HCT116 (cell line): ENCODE measurements around the gene DARS1. TPM values are rescaled to one million over a fixed set of nuclear protein-coding genes. Genes with fewer than 3 reads are reported as not detected.

Source experiments
- ATAC-seq: fragments of 200-7000 bp; cut with Tn5 transposase; 2 replicates; pipeline ENCODE4 v1.9.1; 2020; ENCODE audit warnings: mild to moderate bottlenecking, moderate library complexity
- BruUV-seq: library from RNA; stranded (reverse); fragments of 400-500 nt; replicated peaks from 2 replicates; lab custom pipeline; 2021; lab: Mats Ljungman, UMichigan
- CTCF ChIA-PET: fragments of 300-600 bp; sonication (Branson Sonifier 250); formaldehyde crosslinking; loops from one replicate; lab custom pipeline; 2021; ENCODE audit warnings: antibody characterized with exemption; lab: Charles Lee
- POLR2A ChIA-PET: fragments of 300-600, 350-600 bp; sonication (Branson Sonifier 250); formaldehyde crosslinking; loops from one replicate; lab custom pipeline; 2021; ENCODE audit warnings: antibody characterized with exemption; lab: Charles Lee
- RAD21 ChIA-PET, 2 experiments: fragments of 300-600 bp; sonication (Branson Sonifier 250); formaldehyde crosslinking; loops; one replicate each; lab custom pipeline; 2023; ENCODE audit warnings: low total read pairs in 2 of 2; ENCODE audit not compliant: uncharacterized antibody in 2 of 2, unreplicated experiment in 2 of 2, low non-redundant PET in 1 of 2; lab: Charles Lee
- DNase-seq: peaks from one replicate; pipeline ENCODE4 v3.0.0-alpha.2; 2010; ENCODE audit warnings: low read depth, low spot score
- H2AFZ ChIP-seq: fragments of 200-600 bp; shearing (Covaris generic), sonication (generic); 2 replicates; pipeline ENCODE4 v1.6.1; 2017; ENCODE audit warnings: low read depth, mixed run types, mixed read lengths, antibody characterized with exemption, low read length; ENCODE audit not compliant: poor library complexity, severe bottlenecking
- H3K27ac ChIP-seq: 2 replicates; pipeline ENCODE4 v1.5.1; 2012; ENCODE audit warnings: low read depth, low read length
- H3K27me3 ChIP-seq: fragments of 200-600 bp; sonication (generic); 2 replicates; pipeline ENCODE4 v1.6.1; 2016; ENCODE audit warnings: mixed run types, low read length, mixed read lengths; ENCODE audit not compliant: insufficient read depth
- H3K36me3 ChIP-seq, 2 experiments: fragments of 200-500 bp in 1 of 2; fragments of 200-600 bp in 1 of 2; sonication (Bioruptor generic) in 1 of 2; sonication (generic) in 1 of 2; 2 replicates each; pipeline versions ENCODE4 v1.5.1 to v1.6.1; 2014 to 2016; ENCODE audit warnings: low read length in 2 of 2, inconsistent platforms in 1 of 2, mixed read lengths in 1 of 2, mixed run types in 1 of 2; ENCODE audit not compliant: insufficient read depth in 2 of 2, control insufficient read depth in 1 of 2
- H3K4me1 ChIP-seq, 2 experiments: fragments of 200-600 bp in 1 of 2; sonication (generic) in 1 of 2; 2 replicates each; pipeline versions ENCODE4 v1.5.1 to v1.6.1; 2012 to 2017; ENCODE audit warnings: low read length in 2 of 2, inconsistent platforms in 1 of 2, mild to moderate bottlenecking in 1 of 2, mixed read lengths in 1 of 2, mixed run types in 1 of 2, moderate library complexity in 1 of 2; ENCODE audit not compliant: insufficient read depth in 2 of 2, control insufficient read depth in 1 of 2
- H3K4me2 ChIP-seq: fragments of 200-600 bp; sonication (generic); 2 replicates; pipeline ENCODE4 v1.6.1; 2017; ENCODE audit warnings: mixed run types, low read length, mixed read lengths
- H3K4me3 ChIP-seq, 2 experiments: fragments of 200-600 bp in 1 of 2; sonication (generic) in 1 of 2; replicated peaks in 1 of 2; 2 replicates each; pipeline ENCODE4 v1.5.1; 2011 to 2016; ENCODE audit warnings: low read length in 2 of 2, control low read depth in 1 of 2, low read depth in 1 of 2, mild to moderate bottlenecking in 1 of 2, mixed read lengths in 1 of 2, mixed run types in 1 of 2
- H3K79me2 ChIP-seq: fragments of 200-600 bp; sonication (generic); 2 replicates; pipeline ENCODE4 v1.6.1; 2017; ENCODE audit warnings: mild to moderate bottlenecking, mixed run types, low read length, moderate library complexity, mixed read lengths; ENCODE audit not compliant: insufficient read depth
- H3K9ac ChIP-seq: fragments of 200-600 bp; sonication (generic); 2 replicates; pipeline ENCODE4 v1.6.1; 2016; ENCODE audit warnings: low read length, mixed read lengths
- H3K9me2 ChIP-seq: fragments of 200-600 bp; sonication (generic), shearing (Covaris generic); 2 replicates; pipeline ENCODE4 v1.6.1; 2017; ENCODE audit warnings: mixed run types, mild to moderate bottlenecking, moderate library complexity; ENCODE audit not compliant: insufficient read depth
- H3K9me3 ChIP-seq, 2 experiments: fragments of 200-500 bp in 1 of 2; fragments of 200-600 bp in 1 of 2; sonication (Bioruptor generic) in 1 of 2; sonication (generic) in 1 of 2; 2 replicates each; pipeline ENCODE4 v1.6.1; 2014 to 2017; ENCODE audit warnings: low read length in 2 of 2, mixed read lengths in 2 of 2, inconsistent platforms in 1 of 2, low read depth in 1 of 2, mild to moderate bottlenecking in 1 of 2, mixed run types in 1 of 2, moderate library complexity in 1 of 2; ENCODE audit not compliant: control insufficient read depth in 1 of 2, insufficient read depth in 1 of 2
- H4K20me1 ChIP-seq: fragments of 200-600 bp; sonication (generic), shearing (Covaris generic); 2 replicates; pipeline ENCODE4 v1.6.1; 2017; ENCODE audit warnings: mixed run types, mild to moderate bottlenecking, moderate library complexity; ENCODE audit not compliant: insufficient read depth
- CEBPB ChIP-seq: IDR thresholded peaks from 2 replicates; pipeline ENCODE4 v1.6.1; 2012; ENCODE audit warnings: low read depth
- EZH2 ChIP-seq: fragments of 200-600 bp; sonication (generic); IDR thresholded peaks from 2 replicates; pipeline ENCODE4 v1.6.1; 2017; ENCODE audit warnings: antibody characterized with exemption, mixed run types
- EZH2phosphoT487 ChIP-seq: fragments of 200-600 bp; IDR thresholded peaks from 2 replicates; pipeline ENCODE4 v1.6.1; 2018; ENCODE audit warnings: antibody characterized with exemption, borderline replicate concordance
- JUND ChIP-seq: IDR thresholded peaks from 2 replicates; pipeline ENCODE4 v1.6.1; 2012
- POLR2A ChIP-seq: IDR thresholded peaks from 2 replicates; pipeline ENCODE4 v1.7.0; 2011; ENCODE audit warnings: borderline replicate concordance; ENCODE audit not compliant: insufficient read depth, insufficient read length; ENCODE audit errors: extremely low read depth
- REST ChIP-seq: IDR thresholded peaks from 2 replicates; pipeline ENCODE4 v1.6.1; 2012; ENCODE audit warnings: low read depth
- SIN3A ChIP-seq: IDR thresholded peaks from 2 replicates; pipeline ENCODE4 v1.6.1; 2012; ENCODE audit warnings: low read depth
- ZFX ChIP-seq: fragments of 450-650 bp; IDR thresholded peaks from 2 replicates; pipeline ENCODE4 v1.6.1; 2017
- ZNF274 ChIP-seq: fragments of 200-500 bp; sonication (Bioruptor generic); IDR thresholded peaks from 2 replicates; pipeline ENCODE4 v1.6.1; 2014; ENCODE audit warnings: mild to moderate bottlenecking, low read depth, low read length, inconsistent platforms
- intact Hi-C: fragments of 100-400 bp; cut with micrococcal nuclease; formaldehyde crosslinking; loops from 2 replicates; pipeline ENCODE4 v1.10.0; 2022
- total RNA-seq: library from RNA; stranded (reverse); gene quantifications from one replicate; pipeline ENCODE4 v1.2.1, GENCODE V29; 2021; ENCODE audit not compliant: unreplicated experiment

DARS1 gene
- total RNA-seq, 1 experiment from 2014 or later, result 94.8 TPM

- TF ChIP-seq SIN3A (no peak), ZFX (no peak), POLR2A (no peak), EZH2 (no peak), CEBPB (no peak), REST (no peak), JUND (no peak), ZNF274 (no peak), EZH2phosphoT487 (no peak)
- Histone ChIP-seq H3K27me3 (no peaks in the 10 kb centered on the region), H3K9me2 (no peaks in the 10 kb centered on the region), H3K79me2 (no peaks in the 10 kb centered on the region), H4K20me1 (no peaks in the 10 kb centered on the region), H2AFZ (no peak overlapping the region), H3K36me3 (no peaks in the 10 kb centered on the region), H3K4me3 (no peak overlapping the region), H3K9ac (no peak overlapping the region), H3K9me3 (no peaks in the 10 kb centered on the region), H3K4me2 (no peak overlapping the region), H3K27ac (no peak overlapping the region), H3K4me1 (no peaks in the 10 kb centered on the region)
- ChIA-PET RAD21 (no interaction called here), CTCF (no interaction called here), POLR2A (no interaction called here)
- BruUV-seq, result no TSS peak
- ATAC-seq, result no peak
- intact Hi-C loops, result no loop called here
- no peak for DNase-seq
These were observed 6.4 kb upstream of the DARS1 start for GRCh38 chr2:135991861-135992260.
